ENCODE measurements around the gene COL23A1. TPM values are rescaled to one million over a fixed set of nuclear protein-coding genes. Genes with fewer than 3 reads are reported as not detected.

Gene COL23A1
- total RNA-seq, 4 donors from 2014 or later = 0.44 to 0.65 (median 0.57) TPM; not detected in 1

DNA sequence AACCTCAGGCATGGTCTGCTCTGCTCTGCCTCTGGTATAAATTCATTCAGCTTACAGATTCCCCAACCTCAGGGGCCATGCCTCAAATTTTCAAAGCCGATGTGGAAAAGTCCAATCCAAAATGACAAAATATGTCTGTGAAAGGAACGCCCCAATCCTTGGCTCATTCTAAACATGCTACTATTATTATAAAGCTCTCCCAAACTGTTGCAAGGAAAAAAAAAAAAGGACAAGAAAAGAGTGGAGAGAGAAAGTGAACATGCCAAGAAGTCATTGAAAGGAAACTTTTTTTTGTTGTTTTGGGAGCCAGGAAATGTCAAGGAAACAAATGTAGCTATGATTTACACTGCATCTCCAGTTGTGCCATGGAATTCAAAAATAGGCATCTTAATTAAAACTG lies 3.8 kb downstream of the COL23A1 start:
- TF ChIP-seq, protein P1, sequence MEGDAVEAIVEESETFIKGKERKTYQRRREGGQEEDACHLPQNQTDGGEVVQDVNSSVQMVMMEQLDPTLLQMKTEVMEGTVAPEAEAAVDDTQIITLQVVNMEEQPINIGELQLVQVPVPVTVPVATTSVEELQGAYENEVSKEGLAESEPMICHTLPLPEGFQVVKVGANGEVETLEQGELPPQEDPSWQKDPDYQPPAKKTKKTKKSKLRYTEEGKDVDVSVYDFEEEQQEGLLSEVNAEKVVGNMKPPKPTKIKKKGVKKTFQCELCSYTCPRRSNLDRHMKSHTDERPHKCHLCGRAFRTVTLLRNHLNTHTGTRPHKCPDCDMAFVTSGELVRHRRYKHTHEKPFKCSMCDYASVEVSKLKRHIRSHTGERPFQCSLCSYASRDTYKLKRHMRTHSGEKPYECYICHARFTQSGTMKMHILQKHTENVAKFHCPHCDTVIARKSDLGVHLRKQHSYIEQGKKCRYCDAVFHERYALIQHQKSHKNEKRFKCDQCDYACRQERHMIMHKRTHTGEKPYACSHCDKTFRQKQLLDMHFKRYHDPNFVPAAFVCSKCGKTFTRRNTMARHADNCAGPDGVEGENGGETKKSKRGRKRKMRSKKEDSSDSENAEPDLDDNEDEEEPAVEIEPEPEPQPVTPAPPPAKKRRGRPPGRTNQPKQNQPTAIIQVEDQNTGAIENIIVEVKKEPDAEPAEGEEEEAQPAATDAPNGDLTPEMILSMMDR (IDR thresholded peaks at IDR 0.05; ENCODE audit: low read depth) = no peak

DNA sequence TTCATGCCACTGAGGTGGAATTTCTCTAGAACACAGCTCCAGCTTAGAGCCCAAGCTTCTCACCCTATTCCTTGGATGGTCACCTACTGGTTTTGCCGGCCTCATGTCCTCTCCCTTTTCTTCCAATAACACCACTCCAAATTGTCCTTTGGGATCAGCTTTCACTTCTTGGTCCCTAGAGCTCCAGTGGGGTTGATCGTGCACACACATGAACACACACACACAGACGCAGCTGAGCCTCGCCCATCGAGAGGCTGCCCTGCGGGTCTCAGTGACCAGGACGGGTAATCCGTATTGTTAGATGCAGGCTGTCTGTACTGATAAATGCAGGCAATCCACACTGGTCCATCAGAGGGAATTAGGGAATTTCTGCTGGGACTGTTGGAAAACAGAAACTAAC lies 6.9 kb downstream of the COL23A1 start:
- TF ChIP-seq, protein P1 (IDR thresholded peaks at IDR 0.05; ENCODE audit: low read depth) = no peak

DNA sequence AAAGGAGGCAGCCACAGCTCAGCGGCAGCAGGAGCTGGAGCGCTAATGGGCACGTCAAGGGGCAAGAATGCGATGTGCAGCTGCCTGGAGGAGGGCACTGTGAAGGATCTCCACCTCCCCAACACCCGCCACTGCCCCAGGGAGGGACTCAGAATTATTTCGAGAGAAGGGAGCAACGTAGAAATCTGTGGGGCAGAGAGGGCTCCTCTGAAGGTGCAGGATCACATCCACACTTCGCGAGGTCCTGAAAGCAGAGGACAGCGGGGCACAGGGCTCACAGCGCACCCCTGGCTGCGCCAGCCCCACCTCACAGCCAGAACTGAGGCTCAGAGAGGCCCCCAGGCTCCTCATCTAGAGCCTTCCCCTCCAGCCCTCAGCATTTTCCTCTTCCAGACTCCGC lies 7.9 kb downstream of the COL23A1 start:
- TF ChIP-seq, protein P1 (IDR thresholded peaks at IDR 0.05; ENCODE audit: low read depth) = no peak

DNA sequence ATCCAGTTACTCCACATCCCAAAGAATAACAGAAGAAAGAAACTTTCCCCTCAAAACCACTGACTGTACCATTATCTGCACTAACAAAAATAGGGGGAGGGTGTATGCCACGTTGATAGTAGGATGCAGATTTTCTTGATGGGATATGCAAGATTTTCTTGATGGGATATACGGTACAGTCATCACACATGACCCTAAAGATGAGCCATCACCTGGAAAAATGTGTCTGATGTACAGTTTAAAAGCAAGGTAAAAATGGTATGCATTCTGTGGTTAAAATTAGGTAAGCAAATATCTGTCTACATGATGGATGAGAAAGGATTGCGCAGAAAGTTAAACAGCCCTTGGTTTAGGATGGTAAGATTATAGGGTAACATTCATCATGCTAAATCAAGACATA lies 8.6 kb downstream of the COL23A1 start:
- TF ChIP-seq, protein P1 (IDR thresholded peaks at IDR 0.05; ENCODE audit: low read depth) = no peak

DNA sequence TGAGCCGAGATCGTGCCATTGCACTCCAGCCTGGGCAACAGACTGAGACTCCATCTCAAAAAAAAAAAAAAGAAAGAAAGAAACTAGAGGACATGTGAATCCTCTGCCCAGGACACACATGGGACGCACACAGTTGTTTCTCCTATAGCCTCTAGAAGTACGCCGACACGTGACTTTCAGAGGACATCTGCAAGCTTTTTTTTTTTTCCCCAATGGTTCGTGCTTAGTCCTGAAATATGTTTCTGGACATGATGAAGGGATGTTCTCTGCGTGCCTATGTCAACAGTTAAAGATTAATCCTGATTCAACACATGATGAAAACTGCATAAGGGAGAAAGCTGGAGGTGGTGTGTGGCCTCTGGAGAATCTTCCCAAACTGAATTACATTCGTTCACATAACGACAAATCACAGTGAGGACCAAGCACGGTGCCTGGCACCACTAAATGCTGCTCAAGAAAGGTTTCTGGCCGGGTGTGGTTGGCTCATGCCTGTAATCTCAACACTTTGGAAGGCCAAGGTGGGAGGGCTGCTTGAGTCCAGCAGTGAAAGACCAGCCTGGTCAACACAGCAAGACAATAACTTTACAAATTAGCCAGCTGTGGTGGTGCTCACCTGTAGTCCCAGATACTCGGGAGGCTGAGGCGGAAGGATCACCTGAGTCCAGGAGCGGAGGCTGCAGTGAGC lies 9.8 kb downstream of the COL23A1 start:
- TF ChIP-seq, protein P1 (IDR thresholded peaks at IDR 0.05; ENCODE audit: low read depth) = no peak

DNA sequence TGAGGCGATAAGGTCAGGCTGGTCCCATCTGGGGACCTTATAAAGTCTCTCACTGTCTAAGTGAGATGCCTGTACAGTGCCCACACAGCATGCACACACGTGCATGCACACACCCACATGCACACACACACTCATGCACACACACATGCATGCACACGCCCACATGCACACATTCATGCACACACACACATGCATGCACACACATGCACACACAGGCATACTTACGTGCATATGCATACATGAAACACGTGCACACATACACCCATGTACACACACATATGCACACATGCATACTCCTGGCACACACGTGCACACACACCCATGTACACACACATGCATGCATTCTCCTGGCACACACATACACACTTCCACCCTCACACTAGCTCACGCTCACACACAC lies 12.2 kb downstream of the COL23A1 start:
- TF ChIP-seq, protein P1 (IDR thresholded peaks at IDR 0.05; ENCODE audit: low read depth) = no peak

DNA sequence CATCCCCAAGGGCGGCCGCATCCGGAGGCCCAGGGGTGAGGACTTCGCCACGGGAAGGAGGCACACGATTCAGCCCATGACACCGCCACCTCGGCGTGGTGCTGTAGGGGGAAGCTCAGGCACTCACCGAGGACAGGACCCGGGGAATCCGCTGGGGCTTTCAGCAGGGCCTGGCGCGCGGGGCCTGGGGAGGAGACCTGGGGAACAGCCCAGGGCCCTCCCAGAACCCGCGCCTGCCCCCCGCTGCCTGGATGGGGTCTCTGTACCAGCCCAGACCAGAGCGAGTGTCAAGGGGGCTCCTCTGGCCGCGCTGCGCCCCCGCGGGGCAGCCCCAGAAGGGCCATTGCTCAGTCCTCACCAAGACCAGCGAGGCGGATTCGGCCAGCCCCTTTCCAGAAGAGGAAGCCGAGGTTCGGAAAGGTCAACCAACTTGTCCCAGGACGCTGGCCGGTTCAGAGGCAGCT lies 12.8 kb downstream of the COL23A1 start:
- TF ChIP-seq, protein P1 (IDR thresholded peaks at IDR 0.05; ENCODE audit: low read depth) = no peak
